HG03139 (cell line): ENCODE results near the gene SUPT3H.

ENCODE experiments used
- ATAC-seq: cut with Tn5 transposase; IDR thresholded peaks from one replicate; pipeline ENCODE4 v1.9.1; 2021; ENCODE audit not compliant: unreplicated experiment

The SUPT3H gene

DNA sequence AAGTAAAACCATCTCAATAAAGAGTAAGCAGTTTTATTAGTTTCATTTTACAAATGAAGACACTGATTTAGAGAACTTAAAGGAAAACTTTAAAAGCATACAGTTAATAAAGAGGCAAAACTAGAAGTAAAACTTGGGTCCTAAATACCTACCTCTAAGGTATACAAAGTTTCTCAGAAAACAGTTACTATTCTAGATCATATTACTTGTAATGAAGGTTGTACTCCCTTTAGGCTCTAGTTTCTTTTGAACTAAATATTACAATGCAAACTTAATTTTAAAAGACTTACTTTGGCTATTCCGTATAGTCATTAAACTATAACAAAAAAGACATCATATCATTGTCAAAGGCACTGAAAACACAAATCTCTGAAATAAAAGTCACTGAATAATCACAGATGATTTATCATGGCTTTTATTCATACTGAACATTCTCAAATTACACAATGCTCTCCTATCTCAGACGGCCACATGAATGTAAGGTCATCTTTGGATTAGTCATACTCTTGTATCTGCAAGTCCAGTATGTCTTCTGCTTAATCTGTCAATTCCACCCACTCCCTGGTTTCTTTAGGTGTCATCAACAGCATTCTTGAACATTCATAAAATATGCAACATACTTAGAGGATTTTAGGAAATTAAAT is 411.2 kb downstream of the SUPT3H start:
- ATAC-seq, result no peak

GRCh38 chr6:44965708-44966107 is 412.0 kb downstream of the SUPT3H start:
- no peak for ATAC-seq

DNA sequence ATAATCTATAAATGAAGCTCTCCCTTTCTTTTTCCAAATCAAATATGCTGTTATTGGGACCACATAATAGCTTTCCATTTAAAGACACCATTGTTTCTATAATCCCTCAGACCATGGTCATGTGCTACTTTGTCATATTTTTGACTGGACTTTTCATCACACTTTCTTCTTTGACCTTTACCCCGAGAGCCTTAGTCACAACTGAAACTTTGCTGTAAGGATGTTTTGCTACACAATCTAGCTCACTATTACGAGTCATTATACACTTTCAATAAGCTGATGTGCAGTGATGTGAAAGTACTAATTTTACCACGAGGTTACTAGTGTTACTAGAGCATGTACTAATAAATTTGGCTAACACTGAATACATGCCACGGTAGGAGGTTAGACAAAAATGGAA is 416.8 kb downstream of the SUPT3H start:
- ATAC-seq, result no peak

DNA sequence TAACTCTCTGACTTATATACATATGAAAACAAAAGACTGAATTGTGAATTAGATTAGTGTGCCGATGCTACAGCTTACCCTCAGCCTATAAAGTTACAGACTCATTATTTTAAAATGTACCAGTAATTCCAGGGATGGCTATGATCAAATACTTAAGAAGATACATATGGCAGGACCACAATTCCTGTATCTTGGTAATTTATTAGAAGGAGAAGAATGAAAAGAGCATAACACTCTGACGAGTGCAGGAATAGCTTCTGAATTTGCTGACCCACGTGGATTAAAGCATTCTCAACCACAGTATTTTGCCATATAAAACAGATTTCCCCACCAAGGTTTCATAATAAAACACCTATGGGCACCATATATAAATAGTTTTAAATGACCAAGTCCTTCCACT is 418.1 kb downstream of the SUPT3H start:
- no peak for ATAC-seq

DNA sequence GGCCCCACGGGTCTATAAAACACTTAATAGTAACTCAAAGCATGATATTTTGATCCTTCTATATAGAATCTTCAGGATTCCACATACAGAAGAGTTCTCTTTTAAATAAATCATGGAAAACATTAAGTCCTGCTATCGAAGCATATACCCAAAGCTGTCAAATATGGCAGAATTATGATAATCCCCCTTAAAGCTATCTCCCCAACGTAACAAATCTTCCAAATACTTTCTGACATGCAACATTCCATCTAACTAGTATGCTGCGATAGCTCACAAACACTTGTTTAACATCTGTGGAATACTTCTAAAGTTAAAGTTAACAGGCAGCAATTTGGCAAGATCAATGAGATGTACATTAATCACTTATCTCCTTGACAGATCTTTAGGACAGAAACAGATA is 420.6 kb downstream of the SUPT3H start:
- ATAC-seq, result no peak

DNA sequence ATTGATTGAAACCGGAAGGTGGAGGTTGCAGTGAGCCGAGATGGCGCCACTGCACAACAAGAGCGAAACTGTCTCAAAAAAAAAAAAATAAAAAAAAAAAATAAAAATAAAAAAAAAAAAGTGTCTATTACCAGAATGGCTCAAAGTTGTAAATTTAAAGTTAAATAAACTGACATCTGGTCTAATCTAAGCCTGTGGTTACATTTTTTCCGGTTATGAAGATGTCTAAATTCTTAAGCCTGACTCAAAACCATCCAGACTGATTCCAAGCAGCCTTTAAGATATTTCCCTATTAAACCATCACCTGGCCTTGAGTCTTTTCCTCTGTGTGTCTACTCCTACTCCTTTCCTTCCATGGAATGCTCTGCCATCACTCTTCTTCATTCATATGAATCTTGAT is 421.3 kb downstream of the SUPT3H start:
- ATAC-seq, result no peak

- no peak for ATAC-seq
Measured at GRCh38 chr6:44955145-44955544, 422.6 kb downstream of the SUPT3H start.

- ATAC-seq, result no peak
Measured at GRCh38 chr6:44954281-44954680, 423.5 kb downstream of the SUPT3H start.

GRCh38 chr6:44951253-44951747 is 426.4 kb downstream of the SUPT3H start:
- ATAC-seq, result no peak

DNA sequence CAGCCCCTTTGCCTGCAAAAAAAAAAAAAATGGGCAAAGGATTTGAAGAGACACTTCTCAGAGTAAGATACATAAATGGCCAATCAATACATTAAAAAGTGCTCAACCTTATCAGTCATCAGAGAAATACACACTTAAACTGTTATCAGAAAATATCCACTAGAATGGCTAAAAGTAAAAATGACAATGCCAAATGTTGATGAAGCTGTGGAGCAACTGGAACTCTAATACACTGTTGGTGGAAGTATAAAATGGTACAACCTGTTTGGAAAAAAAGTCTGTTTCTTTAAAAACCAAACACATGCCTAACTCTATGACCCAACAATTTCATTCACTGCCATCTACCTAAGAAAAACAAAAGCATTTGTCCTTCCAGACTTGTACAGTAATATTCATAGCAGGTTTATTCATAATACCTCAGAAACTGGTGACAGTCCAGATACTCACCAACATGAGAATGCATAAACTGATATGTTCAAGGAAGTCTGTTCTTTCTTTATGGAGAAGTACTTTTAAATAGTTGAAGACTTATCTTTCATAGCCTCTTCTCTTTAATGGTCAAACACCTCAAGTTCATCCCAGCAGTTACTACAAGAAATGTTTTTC is 428.0 kb downstream of the SUPT3H start:
- no peak for ATAC-seq

- ATAC-seq, result no peak
Measured at GRCh38 chr6:44943541-44943940, 434.2 kb downstream of the SUPT3H start.

DNA sequence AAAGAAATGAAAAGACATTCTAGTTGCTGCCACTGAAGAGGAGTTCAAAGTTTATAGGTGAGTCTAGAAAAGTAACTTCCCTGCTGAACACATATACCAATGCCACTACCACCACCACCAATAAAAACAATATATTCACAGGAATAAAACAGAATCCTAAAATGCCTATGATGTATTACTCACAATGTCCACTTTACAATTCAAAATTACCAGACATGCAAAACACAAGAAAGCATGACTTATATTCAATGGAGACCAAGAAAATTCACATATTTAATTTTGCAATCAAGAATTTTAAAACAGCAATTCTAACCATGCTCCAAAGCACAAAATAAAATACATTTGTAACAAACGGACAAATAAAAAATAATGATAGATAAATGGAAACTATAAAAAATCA is 434.9 kb downstream of the SUPT3H start:
- no peak for ATAC-seq

GRCh38 chr6:44942201-44942600 is 435.5 kb downstream of the SUPT3H start:
- ATAC-seq, result no peak

GRCh38 chr6:44940367-44940766 is 437.4 kb downstream of the SUPT3H start:
- ATAC-seq, result no peak

- ATAC-seq, result no peak
Measured at GRCh38 chr6:44935693-44936300, 441.9 kb downstream of the SUPT3H start.

GRCh38 chr6:44933108-44933507 is 444.6 kb downstream of the SUPT3H start:
- ATAC-seq, result no peak

- ATAC-seq, result no peak
Measured at GRCh38 chr6:44932651-44933091, 445.1 kb downstream of the SUPT3H start.

GRCh38 chr6:44931385-44931784 is 446.3 kb downstream of the SUPT3H start:
- ATAC-seq, result no peak

DNA sequence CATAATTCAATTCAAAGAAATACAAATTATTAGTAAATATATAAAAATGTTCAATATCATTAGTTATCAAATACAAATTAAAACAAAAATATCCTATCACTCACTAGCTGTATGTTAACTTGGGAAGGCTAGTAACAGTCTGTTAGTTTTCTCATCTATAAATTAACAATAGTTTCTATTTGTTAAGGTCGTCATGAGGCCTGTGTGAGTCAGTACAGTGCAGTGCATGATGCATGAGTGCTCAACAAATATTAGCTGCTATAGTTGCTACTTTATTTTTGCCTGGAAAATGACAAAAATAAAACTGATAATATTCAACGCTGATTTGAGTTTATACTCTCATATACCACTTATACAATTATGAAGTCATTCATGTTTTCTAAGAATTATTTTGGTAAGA is 451.2 kb downstream of the SUPT3H start:
- no peak for ATAC-seq

GRCh38 chr6:44925100-44925739 is 452.5 kb downstream of the SUPT3H start:
- no peak for ATAC-seq

DNA sequence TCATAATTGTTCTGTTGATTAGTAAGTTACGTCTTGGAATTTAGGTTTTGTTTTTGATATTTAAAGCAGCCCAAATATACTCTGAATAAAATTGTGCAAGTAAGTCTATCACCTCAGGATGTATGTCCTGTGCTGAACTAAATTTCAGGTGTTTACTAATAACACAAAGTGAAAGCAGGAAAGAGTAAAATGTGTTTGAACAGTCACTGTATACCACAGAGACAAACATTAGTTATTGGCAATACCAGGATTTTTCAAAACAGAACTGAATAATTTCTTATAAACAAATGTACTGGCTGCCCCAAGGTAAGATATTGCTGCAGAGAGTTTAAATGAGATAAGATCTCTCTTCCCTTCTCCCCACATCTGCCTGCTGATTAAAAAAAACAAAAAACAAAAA is 454.3 kb downstream of the SUPT3H start:
- ATAC-seq, result no peak

- ATAC-seq, result no peak
Measured at GRCh38 chr6:44921798-44922197, 455.9 kb downstream of the SUPT3H start.
